Measurements from ENCODE around the gene SLC22A9.

DNA sequence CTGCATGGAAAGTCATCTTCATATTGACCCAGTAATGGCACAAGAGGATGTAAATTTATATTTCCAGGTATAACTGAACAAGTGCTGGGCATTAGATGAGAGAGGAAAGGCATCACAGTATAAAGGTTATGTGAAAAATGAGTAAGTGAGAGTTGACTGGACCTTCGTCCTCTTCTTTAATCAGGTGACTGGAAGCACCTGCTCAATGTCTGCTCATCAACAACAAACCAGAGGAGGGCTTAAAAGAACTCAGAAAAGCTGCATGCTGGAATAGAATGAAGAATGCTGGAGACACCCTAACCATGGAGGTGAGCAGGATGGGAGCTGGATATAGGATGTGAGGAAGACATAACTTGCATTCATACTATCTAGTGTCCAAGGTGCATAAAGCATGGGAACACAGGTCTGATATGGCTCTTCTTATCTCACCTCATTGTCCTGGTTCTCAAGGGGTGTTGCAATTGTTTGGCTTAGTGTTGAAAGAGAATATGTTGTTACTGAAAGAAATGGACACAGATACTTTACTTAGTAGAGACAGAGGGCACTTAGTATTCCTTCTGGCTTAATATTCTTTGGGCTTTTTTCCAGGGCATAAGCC lies 7.3 kb upstream of the SLC22A9 start:
- no peak for TF ChIP-seq POLR2A (IDR thresholded peaks at IDR 0.05; ENCODE audit: low read length)
- TF ChIP-seq GATA1 (IDR thresholded peaks at IDR 0.05; ENCODE audit: low read depth, low read length): no peak

Measured in erythroblast (primary cell).